SW 1271 (cell line): ENCODE results near the gene CNTN2.

Experiments used
- DNase-seq, 2 experiments: peaks; one replicate each; lab custom pipeline; 2025; lab: John Stamatoyannopoulos, UW

The CNTN2 gene

GRCh38 chr1:205018381-205018780 lies 24.6 kb upstream of the CNTN2 start:
- DNase-seq: no peak

DNA sequence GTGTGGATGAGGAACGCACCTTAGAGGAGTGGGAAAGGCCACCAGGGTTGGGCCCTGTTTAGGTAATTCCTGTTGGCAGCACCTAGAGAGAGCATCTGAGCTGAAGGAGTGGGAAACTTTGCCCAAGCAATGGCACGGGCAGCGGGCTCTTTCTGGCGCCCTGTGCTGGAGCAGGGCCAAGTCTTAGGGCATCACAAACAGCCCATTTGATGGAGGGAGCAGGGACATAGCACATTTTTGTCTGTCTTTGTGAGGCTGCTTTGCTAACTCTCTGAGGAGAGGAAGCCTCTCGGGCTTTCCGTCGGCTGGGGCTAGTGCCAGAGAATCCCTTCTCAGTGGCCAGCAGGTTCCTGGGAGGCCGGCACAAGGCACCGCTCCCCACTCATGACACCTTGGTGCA lies 22.5 kb upstream of the CNTN2 start:
- DNase-seq: no peak

GRCh38 chr1:205024679-205025078 lies 18.3 kb upstream of the CNTN2 start:
- DNase-seq: no peak

GRCh38 chr1:205025239-205025638 lies 17.8 kb upstream of the CNTN2 start:
- DNase-seq: no peak

DNA sequence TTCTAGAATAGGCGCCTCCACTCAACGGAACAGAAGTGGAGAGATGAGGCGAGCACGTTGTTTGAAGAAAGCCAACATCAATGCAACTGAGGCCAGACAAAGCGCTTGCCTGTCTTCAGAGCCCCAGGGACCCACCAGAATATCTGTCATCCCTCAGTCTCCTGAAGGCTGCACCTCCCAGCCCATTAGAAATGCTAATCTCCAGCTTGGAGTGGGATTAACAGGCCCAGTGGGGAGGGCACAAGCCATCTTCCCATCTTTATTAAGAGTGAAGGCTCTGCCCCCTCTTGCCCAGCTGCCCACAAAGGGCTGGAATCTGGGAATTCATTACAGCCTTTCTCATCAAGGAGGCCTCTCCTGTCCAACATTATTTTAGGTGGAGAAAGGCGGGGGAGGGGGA lies 16.8 kb upstream of the CNTN2 start:
- no peak for DNase-seq

DNA sequence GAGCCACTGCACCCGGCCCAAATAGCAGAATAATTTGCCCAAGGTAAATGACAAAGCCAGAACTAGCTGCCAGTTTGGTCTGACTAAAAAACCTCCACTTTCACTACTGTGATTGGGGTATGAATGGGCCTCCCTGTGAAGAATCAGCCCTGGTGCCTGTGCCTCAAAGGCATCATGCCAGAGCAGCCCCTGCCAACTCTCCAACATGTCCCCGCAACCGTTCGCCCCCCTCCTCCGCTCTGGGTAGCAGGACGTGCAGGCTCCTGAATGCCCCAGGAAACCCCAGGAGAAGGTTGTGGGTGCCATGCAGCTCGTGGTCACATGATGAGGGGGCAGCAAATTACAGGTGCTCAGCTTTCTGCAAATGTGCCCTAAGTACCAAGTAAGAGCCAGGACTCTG lies 14.6 kb upstream of the CNTN2 start:
- DNase-seq: no peak

DNA sequence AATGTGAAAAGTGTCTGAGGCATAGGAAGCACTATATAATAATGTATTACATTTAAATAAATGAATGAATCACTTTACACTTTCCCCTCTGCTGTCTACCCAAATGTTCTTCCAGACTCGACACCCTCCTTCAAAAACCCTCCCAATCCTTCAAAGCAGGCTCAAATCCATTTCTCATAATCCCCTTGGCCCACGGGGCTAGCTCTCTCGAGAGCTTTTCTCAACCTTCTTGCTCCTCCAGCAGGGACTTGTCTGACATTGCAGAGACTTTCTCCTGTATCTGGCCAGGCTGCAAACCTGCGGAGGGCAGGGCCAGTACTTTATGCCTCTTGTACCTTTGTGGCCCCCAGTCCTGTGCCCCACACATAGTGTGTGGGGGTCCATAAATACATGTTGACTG lies 14.1 kb upstream of the CNTN2 start:
- DNase-seq: no peak

DNA sequence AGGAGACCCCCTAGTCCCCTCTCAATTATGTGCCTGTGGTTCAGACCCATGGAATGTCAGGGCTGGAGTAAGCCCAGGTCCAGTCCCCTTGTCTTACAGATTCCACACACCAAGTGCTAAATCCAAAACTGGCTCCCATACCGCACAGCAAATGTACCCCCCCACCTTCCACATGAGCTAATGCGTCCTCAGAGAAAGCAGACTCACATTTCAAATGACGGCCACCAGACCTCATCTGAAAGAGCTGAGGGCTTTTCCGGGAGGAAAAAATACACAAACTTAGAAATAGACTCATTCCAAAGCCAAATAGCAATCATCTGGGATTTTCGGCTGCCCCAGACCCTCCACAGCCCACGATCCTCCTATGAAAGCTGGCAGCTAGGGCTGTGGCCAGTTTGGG lies 12.8 kb upstream of the CNTN2 start:
- no peak for DNase-seq

GRCh38 chr1:205030896-205031295 lies 12.1 kb upstream of the CNTN2 start:
- DNase-seq: no peak

GRCh38 chr1:205032508-205032907 lies 10.5 kb upstream of the CNTN2 start:
- DNase-seq: no peak

GRCh38 chr1:205037539-205037938 lies 5.5 kb upstream of the CNTN2 start:
- no peak for DNase-seq

DNA sequence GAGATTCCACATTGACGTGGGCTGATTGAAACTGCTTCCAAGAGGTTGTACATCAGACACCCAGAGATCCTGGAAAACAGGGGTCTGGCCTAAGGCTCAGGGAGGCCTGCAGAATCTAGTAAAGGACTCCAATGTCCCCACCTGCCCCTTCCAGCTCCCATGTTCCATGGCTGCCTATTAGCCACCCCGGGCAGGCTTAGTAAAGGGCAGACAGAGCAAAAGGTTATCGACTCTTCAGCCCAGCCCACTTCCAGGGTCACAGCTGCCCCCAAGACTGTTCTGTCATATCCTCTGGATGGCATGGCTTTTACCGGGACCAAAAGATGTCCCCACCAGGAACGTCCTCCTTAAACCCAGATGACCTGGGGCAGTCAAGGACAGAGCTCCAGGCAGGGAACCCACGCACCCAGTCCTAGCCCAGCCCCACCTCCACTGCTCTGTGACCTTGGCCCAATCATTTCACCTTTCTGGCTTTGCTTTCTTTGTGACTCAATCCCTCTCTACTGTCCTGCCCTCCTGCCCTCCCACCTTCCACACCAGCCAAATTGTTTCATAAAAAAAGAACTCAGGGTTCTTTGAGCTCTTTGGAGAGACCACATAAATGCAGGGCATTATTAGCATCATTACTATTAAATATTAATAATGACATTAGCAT lies 4.8 kb upstream of the CNTN2 start:
- no peak for DNase-seq

DNA sequence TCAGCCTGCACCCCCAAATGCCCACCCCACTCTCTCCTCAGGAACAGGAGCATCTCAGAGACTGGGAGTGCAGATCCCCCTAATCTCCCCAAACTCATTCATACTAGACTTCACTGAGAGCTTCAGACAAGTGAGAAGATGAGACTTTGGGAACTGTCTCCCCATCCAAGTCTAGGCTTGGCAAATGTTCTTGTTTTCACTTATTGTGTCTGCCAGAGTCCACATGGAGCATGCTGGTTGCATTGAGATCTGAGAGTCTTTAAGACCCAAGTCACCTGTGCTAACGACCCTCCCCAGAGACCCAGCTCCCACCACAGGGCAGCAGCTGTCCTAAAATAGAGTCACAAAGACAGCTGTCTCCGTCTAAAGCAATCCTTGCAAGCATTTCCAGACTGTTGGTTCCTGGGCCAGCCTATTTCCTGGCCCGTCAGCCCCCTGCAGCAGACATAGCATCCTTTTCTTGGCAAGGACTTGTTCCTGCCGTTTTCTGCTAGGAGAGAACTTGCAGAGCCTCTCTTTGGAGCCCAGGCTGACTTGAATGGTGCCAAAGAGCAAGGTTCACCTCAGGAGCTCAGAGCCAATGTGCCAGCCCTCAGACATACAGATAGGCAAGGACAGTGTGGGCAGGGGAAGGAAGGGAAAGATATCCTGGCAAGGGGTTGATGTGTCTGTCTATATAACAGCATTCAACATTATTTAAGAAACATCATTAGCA lies 1.9 kb upstream of the CNTN2 start:
- no peak for DNase-seq

GRCh38 chr1:205041998-205042910 lies 758 bp upstream of the CNTN2 start:
- no peak for DNase-seq

GRCh38 chr1:205043866-205044265 lies 854 bp downstream of the CNTN2 start:
- DNase-seq: no peak

GRCh38 chr1:205044741-205045140 lies 1.7 kb downstream of the CNTN2 start:
- DNase-seq: no peak

GRCh38 chr1:205045146-205045545 lies 2.1 kb downstream of the CNTN2 start:
- no peak for DNase-seq

- DNase-seq: no peak
Measured at GRCh38 chr1:205046870-205047269, 3.9 kb downstream of the CNTN2 start.

GRCh38 chr1:205047764-205048231 lies 4.8 kb downstream of the CNTN2 start:
- no peak for DNase-seq

GRCh38 chr1:205048382-205048781 lies 5.4 kb downstream of the CNTN2 start:
- DNase-seq: no peak

- no peak for DNase-seq
Measured at GRCh38 chr1:205049479-205049878, 6.5 kb downstream of the CNTN2 start.

GRCh38 chr1:205052690-205053089 lies 9.7 kb downstream of the CNTN2 start:
- no peak for DNase-seq

- no peak for DNase-seq
Measured at GRCh38 chr1:205053296-205053695, 10.3 kb downstream of the CNTN2 start.
